Erythroblast (primary cell): Measurements from ENCODE around the gene ALAS1.

Source experiments
- GATA1 ChIP-seq: IDR thresholded peaks from 2 replicates; pipeline ENCODE4 v1.6.1; 2011; ENCODE audit warnings: low read depth, mild to moderate bottlenecking, control low read depth, low read length, moderate library complexity
- POLR2A ChIP-seq: IDR thresholded peaks from 2 replicates; pipeline ENCODE4 v1.6.1; 2011; ENCODE audit warnings: mild to moderate bottlenecking, low read length

DNA sequence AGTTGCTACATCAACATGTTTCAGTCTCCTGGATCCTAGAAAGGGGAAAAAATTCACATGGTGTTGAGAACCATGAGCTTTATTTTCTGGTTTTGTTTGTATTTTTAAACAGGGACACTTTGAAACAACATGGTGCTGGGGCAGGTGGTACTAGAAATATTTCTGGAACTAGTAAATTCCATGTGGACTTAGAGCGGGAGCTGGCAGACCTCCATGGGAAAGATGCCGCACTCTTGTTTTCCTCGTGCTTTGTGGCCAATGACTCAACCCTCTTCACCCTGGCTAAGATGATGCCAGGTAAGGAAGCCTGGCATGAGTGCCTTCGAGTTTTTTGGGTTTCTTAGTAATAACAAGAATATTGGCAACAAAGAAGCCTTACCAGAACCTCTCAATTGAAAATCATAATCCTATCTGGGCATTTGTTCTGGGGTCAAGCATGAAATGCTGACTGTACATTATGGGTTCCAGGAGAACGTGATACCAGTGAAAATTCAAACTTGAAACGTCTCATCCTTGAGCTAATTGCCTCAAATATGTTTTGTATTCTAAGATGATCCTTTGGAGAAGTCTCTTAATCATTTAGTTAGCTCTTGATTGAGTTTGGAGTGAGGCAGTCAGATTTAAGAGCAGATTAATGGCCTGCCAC lies 7.9 kb downstream of the ALAS1 start:
- TF ChIP-seq POLR2A (no peak), GATA1 (no peak)
